Stimulated activated CD4-positive, alpha-beta T cell treated with anti-CD3 and anti-CD28 coated beads, TNF-alpha, amount 100 ng/mL, for 24 hours (primary cell): ENCODE data around the gene TEX13B.
A peak's percentile ranks its signal among the peaks of the same experiment; 100 is the strongest.
"Not testable (repeated sequence)": the region's sequence is repeated elsewhere in the genome, so short reads cannot be mapped to it uniquely, and the experiment has no call there.

ENCODE experiments used
- DNase-seq, 3 experiments: peaks; one replicate each; pipeline ENCODE4 v3.0.0-alpha.2; 2020; ENCODE audit warnings: low read depth in 3 of 3

Gene TEX13B, protein sequence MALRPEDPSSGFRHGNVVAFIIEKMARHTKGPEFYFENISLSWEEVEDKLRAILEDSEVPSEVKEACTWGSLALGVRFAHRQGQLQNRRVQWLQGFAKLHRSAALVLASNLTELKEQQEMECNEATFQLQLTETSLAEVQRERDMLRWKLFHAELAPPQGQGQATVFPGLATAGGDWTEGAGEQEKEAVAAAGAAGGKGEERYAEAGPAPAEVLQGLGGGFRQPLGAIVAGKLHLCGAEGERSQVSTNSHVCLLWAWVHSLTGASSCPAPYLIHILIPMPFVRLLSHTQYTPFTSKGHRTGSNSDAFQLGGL

DNA sequence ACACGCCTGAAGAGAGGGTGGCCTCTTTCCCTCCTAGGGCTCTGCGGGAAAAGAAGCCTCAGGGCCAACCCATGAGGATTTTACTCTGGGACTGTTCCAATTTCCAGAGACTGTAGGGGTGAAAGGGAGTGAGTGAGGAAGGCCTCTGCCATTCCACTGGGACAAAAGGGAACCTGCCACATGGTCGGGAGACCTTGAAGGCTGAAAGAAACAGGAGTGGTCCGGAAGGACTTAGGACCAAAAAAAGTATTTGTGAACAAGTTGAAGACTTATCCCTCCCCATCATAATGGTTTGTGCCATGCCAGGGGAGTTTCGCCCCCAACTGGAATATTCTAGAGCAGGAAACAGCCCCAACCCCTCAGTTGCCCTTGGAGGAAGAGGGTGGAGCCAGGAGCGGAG, at the start of gene TEX13B:
Gene TEX13B, minus strand, starts transcription at position 15 of the 400 bp plus-strand sequence. CDS start 243 bp downstream, outside the sequence.
- DNase-seq, result no peak

DNA sequence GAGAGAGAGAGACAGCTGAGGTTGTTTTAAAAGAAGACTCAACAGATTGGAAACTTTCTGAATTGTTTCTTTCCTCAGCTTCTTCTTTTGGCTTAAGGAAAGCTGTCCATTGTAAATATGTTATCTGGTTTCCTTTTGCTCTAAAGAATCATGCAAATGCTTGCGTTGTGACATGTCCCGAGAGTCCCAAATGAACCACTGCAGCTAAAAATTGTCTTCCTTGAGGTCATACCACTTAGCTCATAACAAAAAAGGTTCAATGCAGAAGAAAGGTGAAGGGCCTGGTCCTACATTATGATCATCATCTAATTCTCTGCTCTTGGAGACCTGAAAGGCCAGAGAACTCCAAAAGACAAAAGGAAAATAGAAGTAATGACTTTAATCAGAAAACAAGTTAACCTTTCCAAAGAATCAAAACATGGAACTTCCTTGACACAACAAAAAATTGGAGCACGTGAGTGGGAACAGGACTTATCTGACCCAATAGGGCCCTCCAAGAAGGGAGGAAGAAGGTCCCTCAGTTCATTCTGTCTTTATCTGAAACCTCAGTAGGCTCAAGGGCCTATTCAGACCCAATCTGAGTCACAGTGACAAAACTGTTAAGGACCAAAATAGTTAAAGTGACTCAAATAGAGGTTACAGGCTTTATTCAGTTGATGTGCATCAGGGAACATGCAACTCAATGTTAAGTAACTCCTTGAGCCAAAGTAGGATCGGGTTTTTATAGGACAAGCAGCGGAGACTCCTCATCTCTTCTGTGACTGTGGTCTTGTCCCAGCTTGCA, 48.0 kb upstream of the TEX13B start:
- DNase-seq, result no peak

DNA sequence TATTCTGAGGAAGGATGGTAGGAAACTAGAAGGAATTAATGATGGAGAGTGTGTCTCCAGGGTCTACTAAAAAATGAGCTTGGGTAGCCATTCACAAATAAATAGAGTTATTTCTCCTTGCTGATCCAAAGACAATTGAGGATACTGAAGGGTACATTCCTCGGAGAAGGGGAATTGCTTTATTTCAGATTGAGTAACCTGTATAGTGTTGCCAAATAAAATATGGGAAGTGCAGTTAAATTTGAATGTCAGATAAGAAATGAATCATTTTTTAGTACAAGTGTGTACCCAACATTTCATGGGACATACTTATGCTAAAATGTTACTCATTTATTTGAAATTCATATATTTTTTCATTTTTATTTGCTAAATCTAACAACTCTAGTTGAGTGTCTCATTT, 46.7 kb upstream of the TEX13B start:
- DNase-seq, result no peak

DNA sequence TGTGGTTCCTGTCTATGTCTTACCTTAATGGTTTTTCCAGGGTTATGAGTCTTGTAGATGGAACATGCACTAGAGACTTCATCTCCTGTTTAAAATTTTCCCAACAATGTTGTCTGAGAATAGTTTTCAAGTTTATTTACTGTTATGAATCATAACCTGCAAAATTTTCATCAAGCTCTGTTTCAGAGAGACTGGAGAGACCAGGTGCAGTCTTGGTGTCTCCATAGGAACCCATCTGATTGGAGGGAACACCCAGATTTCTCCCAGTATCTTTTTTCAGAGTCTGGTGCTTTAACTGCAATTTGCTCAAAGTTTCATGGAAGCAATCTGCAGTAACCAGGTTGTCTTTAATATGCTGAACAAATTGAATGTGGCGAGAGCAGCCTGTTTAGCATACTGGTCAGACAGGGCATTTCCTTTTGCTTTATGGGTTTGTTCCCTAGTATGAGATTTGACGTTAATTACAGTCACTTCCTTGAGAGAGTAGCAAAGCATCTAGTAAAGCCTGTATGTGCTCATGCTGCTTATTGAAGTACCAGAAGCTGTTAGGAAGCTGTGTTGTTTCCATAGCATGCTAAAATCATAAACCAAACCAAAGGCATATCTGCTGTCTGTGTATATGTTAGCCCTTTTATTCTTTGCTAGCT, 43.9 kb upstream of the TEX13B start:
- no peak for DNase-seq

DNA sequence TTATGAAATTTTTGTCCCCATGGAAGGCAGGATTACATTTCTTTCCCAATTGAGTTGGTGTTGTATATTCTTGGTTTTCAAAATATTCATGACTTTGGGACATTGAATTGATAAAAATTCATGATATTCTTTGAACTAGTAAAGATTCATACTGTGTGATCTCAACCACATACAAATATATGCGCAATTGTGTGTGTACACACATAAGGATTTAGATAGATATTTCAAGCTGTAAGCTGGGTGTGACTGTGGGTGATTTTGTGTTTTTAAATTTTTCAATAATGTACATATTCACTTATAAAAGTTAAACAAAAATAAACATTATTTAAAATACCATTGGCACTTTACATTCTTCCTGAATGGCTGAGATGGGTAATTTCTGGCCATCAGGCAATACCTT, 43.2 kb upstream of the TEX13B start:
- no peak for DNase-seq

DNA sequence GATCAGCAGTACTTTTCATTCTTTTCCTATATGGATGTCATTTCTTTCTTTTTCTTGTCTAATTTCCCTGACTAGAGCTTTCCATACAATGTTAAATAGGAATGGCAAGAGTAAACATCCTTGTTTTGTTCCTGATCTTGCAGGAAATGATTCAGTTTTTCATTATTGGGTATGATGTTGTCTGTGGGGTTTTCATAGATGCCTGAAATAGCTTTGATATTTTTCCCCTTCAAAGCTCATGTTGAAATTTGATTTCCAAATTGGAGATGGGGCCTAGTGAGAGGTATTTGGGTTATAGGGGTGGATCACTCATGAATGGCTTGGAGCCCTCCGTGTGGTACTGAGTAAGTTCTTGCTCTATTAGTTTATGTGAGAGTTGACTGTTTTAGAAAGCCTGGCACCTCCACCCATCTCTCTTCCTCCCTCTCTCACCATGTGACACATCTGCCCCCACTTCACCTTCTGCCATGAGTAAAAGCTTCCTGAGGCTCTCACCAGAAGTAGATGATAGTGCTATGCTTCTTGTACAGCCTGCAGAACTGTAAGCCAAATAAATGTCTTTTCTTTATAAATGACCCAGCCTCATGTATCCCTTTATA, 40.4 kb upstream of the TEX13B start:
- DNase-seq, result no peak

DNA sequence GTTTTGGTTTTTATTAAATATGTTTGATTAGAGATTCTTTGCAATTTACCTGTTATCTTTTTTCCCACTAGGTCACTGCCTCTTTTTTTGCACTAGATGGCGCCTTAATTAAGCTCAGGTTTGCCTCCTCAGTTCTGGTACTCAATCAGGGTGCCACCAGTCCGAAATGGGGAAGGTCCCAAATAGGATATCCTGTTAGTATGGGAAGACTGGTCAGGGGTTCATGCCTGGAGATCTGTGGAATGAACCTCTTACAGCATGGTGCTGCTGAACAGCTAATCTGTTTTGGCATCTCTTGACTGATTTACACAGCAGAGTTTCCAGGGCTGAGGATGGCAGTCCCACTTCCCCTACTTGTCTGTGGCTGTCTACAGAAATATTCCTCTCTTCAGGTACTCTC, 38.5 kb upstream of the TEX13B start:
- DNase-seq, result no peak

DNA sequence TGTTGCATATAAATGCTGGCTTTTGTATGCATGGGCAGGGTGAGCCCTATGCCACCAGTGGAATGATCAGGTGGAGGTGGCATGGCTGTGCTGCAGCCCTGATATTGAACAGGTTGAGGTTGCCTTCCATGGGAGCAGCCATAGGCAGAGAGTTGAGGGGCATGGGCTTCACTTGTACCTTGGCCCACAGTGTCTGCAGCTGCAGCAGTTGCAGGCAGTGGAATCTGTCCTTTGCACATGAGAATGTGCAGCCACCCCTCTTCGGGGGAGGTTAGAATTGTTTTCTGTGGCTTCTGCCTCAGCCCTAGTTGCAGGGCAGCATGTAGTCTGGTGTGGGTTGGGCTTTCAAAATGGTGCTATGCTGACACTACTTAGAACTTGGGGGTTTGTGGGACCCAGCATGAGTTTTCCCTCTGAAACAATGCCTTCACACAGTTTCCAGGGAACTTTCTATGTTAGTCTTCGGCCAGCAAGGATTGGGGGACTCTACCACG, 37.3 kb upstream of the TEX13B start:
- no peak for DNase-seq

DNA sequence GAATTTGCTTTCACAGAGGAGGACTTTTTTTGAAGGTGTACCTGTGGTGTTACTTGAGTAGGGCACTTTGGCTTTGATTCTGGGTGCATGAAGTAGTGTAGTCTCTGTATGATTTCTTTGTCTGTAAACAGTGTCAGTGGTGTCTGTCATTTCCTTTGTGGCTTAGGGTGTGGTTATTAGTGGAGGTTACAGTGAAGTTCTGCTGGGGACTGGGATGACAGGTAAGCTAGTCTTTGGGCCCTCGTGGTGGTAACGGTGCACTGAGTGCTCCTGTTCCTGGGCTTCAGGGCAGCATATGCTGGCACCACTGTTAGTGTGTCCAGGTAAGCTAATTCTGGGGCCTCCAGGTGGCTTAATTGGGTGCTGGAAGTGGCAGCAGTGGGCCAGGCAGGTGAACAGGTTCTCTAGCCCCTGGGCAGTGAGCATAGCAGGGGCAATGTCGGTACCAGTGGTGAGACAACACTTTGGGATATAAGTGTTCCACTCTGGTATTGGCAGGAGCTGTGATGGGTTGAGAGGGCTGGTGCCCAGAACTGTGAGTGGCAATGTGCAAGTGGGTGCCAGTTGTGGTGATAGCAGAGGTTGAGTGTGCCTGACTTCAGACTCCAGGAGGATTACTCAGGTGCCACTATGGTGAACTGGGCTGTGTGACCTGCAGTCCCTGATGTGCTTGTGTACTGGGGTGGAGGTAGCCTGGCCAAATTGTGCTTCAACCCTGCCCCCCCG, 36.6 kb upstream of the TEX13B start:
- DNase-seq, result peak in 1 of 3 experiments; percentile 5

DNA sequence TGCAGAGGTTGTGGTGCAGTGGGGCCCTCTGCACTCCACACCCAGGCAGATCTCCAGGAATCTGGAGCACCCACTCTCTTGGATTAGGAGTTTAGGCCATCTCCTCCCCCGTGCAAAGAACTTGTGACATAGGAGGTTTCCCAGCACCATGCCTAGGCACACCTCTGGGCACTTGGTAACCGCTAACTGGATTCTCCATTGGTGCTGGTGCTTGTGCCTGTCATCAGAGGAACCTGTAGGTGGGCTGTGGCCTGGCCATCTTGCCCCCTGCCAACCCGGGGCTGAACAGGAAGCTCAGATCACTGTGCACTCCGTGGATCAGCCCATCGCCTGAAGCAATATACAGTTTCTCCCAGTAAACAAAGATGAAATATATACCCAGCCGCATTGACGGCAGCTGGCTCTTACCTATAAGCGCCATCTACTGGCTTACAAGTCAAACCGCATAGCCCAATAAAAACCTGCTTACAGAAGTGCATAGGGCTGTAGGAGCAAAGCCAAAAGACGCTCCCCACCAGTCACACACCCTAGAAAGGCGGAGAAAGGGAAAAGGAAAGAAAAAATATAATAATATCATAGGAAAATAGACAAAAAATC, 19.1 kb upstream of the TEX13B start:
- no peak for DNase-seq

DNA sequence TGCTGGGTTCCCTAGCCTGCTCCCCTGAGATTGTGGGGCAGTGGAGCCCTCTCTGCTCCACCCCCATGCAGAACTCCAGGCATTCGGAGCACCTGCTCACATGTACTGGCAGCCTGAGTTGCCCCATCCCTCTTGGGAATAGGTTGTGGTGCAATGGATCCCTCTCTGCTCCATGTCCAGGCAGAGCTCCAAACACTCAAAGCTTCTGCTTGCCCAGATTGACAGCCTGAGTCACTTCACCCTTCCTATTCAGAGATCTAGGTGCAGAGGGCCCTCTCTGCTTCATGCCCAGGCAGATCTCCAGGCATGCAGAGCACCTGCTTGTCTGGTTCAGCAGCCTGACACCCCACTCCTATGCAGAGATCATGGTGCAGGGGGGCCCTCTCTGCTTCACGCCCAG, 18.6 kb upstream of the TEX13B start:
- DNase-seq, result no peak

DNA sequence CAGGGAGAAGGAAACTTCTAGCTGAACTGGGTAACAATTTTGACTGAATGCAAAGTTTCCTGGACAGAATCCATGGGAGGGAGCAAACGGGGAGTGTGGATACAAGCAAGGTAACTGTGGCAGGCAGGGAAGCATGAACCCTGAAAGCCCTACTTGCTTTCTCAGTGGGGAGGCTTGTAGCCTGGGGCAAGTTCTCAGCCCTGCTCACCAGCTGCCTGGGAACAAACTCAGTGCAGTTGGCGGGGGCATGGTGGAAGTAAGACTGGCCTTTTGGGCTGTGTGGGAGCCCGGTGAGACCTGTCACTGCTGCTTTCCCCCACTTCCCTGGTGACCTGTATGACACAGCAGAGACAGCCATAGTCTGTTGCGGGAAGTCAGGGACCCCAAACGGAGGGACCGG, 14.0 kb upstream of the TEX13B start:
- no peak for DNase-seq

DNA sequence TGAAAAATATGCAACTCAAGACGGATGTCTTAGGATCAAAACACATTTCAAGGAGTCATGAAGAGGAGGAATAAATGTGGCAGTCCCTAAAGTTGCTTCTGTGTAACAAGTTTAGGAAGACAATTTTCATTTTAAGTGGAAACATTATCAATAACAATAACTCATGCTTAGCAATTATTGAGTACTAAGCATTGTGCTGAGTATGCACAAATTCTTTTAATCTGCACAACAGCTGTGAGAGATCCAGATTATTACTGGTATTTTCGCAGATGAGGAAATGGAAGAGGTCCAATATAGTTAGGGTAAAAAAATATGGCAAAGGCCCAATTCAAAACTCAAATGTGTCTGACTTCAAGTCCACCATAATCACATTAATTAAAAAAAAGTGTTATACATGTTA, 2.9 kb upstream of the TEX13B start:
- no peak for DNase-seq

DNA sequence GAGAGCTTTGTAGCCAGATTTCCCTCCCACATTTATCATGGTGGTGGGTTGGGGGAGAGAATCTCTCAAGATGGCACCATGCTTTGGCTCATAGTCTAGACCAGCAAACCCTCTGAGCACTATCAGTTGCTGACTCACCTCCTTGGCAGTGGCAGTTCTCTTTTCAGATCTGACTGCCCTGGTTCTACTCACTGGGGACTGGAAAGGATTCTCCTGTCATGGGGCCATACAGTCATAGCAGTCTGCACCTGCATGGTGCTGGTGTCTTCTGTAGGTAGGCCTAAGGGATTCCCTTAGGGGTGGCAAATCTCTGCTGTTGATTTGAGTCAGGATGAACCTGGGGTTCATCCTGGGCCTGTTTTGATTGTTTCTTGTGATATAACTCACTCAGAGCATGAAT, 2.6 kb downstream of the TEX13B start:
- DNase-seq, result no peak

DNA sequence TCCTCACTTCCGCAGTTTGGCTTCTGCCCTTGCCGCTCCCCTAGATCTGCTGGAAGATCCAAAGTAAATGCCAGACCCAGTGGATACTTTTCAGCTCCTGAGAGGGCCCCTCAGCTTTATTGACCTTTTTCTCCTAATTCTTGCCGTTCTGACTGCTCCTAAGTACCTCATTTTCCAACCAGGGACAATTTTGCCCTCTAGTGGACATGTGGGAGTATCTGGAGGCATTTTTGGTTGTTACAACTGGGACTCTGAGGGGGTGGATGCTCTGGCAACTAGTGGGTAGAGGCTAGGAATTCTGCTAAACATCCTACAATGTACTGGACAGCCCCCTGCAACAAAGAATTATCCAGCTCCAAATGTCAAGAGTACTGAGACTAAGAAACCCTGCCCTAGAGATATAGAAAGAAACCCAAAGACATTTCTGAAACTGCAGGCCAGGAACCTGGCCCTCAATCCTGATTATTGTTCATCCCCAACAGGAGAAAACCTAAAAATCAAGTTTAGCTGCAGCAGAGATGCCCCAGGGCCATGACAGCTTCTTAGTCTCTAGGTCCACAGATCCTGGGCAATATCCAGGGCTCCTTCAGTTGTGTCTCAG, 3.4 kb downstream of the TEX13B start:
- no peak for DNase-seq

DNA sequence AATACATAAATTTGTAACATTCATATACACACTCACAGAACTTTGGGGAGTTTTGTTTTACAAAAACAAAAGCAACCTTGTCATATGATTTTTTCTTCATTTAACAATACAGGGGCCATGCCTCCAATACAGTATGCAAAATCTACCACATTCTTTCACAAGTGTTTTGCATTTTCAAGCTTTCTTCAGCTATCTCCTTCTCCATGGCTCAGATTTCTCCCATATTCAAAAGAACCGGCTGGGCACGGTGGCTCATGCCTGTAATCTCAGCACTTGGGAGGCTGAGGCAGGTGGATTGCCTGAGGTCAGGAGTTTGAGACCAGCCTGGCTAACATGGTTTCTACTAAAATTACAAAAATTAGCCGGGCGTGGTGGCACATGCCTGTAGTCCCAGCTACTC, 4.1 kb downstream of the TEX13B start:
- DNase-seq, result no peak

DNA sequence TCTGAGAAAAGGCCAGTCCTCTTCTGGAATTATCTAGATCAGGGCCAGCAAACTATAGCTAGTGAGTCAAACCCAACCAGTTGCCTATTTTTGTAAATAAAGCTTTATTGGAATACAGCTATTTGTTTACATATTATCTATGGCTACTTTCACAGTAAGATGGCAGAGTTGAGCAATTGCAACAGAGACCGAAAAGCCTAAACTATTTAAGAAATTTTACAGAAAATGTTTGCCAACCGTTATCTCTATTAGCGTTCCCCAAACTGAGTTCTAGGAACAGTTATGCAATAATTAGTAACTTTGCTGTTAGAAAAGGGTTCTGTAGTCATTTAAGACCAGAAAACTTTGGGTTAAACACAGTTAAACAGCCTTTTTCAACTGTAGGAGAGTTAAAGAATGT, 10.5 kb downstream of the TEX13B start:
- DNase-seq, result no peak

DNA sequence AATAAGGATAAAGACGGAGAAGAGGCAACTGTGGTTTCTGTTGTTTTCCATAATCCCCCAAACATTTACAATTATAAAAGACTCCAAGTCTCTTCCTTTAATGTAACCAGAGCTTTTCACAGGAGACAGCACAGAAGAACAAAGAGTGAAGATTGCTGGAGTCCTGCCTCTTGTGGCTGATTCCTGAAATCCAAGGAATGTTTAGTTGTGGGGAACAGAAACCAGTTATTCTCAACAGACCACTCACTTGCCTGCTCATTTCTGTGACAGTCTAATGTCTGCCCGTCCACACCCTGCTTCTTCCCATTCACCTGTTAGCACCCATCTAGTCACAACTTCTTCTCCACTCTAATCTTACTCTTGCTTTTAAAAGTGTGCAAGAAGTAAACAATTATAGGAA, 12.1 kb downstream of the TEX13B start:
- no peak for DNase-seq

DNA sequence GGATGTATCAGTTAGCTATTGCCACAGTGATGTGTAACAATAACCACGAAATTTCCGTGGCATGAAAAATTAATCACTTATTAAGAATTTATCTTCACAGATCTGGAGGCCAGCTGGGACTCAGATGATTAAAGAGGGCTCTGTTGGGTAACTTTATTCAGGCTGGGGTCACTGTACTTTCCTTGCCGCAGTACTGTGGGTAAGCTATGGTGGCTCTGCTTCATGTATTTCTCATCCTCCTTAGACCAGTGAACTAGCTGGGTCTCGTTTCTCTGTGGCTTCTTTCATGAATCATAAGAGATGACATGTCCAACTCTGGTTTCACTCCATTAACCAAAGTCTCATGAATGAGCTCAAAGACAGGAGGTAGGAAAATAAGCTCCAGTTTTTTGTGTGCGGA, 13.5 kb downstream of the TEX13B start:
- DNase-seq, result no peak

DNA sequence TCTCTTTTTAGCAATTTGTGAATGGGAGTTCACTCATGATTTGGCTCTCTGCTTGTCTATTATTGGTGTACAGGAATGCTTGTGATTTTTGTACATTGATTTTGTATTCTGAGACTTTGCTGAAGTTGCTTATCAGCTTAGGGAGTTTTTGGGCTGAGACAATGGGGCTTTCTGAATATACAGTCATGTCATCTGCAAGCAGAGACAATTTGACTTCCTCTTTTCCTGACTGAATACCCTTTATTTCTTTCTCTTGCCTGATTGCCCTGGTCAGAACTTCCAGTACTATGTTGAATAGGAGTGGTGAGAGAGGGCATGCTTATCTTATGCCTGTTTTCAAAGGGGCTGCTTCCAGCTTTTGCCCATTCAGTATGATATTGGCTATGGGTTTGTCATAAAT, 26.8 kb downstream of the TEX13B start:
- DNase-seq, result not testable (repeated sequence)

DNA sequence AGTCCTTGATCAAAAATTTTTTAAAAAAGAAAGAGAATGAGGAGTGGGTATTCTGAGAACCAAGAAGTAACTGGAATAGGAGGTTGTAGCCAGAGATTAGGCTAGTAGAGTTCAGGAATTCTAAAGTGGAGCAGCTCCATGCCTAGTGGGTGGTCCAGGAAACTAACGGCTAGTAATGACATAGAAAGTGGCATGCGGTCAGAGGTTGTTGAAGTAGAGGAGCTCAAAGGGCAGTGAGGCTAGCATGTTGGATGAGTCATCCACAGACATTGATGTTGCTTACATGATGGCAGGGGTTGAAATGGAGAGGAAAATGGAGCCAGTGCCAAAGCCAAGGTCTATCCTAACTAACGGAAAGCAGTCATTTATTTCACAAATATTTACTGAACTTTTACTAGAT, 42.1 kb downstream of the TEX13B start:
- no peak for DNase-seq
